ENCODE results near the gene SUGCT. TPM values are rescaled to one million over a fixed set of nuclear protein-coding genes. Genes with fewer than 3 reads are reported as not detected.

Gene SUGCT
- total RNA-seq, 1 experiment from 2014 or later, result 9.9 TPM

DNA sequence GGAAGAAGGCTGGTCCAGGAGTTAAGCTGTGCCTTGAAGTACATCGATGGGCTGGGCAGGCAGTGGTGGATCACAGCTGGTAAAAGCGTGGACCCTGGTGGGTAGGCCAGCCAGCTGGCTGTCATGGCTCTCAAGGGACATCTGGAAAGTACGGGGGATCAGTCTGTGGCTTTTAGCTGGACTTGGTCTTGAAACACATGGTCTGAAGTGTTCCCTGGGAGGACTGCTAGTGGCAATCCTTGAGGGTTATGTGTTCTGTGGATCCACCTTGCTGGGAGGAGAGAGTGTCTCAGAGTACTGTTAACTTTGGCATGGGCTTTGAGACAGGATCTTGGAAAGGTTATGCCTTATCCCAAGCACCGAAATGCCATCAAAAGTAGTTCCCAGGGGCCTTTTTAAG lies 754.3 kb downstream of the SUGCT start:
- intact Hi-C loops (cut with micrococcal nuclease; ENCODE audit: unreplicated experiment), result no loop called here
- DNase-seq, result no peak
- Histone ChIP-seq H3K36me3 (ENCODE audit: control insufficient read depth, insufficient read depth, low read length) (no peaks in the 10 kb centered on the region), H3K27me3 (replicated peaks; ENCODE audit: control insufficient read depth, insufficient read depth, low read length) (no peaks in the 10 kb centered on the region), H3K4me1 (no peaks in the 10 kb centered on the region), H3K9me3 (peaks cover 6% of the 10 kb centered on the region; the same call in 1 of the 2 replicates), H3K4me3 (ENCODE audit: low read depth, low read length) (no peak overlapping the region)
- TF ChIP-seq, protein P1, sequence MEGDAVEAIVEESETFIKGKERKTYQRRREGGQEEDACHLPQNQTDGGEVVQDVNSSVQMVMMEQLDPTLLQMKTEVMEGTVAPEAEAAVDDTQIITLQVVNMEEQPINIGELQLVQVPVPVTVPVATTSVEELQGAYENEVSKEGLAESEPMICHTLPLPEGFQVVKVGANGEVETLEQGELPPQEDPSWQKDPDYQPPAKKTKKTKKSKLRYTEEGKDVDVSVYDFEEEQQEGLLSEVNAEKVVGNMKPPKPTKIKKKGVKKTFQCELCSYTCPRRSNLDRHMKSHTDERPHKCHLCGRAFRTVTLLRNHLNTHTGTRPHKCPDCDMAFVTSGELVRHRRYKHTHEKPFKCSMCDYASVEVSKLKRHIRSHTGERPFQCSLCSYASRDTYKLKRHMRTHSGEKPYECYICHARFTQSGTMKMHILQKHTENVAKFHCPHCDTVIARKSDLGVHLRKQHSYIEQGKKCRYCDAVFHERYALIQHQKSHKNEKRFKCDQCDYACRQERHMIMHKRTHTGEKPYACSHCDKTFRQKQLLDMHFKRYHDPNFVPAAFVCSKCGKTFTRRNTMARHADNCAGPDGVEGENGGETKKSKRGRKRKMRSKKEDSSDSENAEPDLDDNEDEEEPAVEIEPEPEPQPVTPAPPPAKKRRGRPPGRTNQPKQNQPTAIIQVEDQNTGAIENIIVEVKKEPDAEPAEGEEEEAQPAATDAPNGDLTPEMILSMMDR (IDR thresholded peaks at IDR 0.05; ENCODE audit: insufficient read depth in 1 of 2, low read depth in 1 of 2, low read length in 1 of 2, severe bottlenecking in 1 of 2, unreplicated experiment in 1 of 2), result no peak
- CTCF ChIA-PET, result no interaction called here
- H3K4me1 Mint-ChIP-seq (ENCODE audit: low read depth, unreplicated experiment), result no peaks in the 10 kb centered on the region
- no TSS peak for BruUV-seq (replicated peaks)
- no peak overlapping the region for H3K27ac Mint-ChIP-seq (ENCODE audit: unreplicated experiment)
- H3K27me3 Mint-ChIP-seq (ENCODE audit: insufficient read depth, unreplicated experiment), result no peaks in the 10 kb centered on the region
- peaks cover 5% of the 10 kb centered on the region for H3K36me3 Mint-ChIP-seq (ENCODE audit: insufficient read depth, unreplicated experiment)
- no peak overlapping the region for H3K4me3 Mint-ChIP-seq (ENCODE audit: unreplicated experiment)
- POLR2A ChIA-PET, result no interaction called here
- H3K9me3 Mint-ChIP-seq (ENCODE audit: unreplicated experiment), result peaks cover 32% of the 10 kb centered on the region

DNA sequence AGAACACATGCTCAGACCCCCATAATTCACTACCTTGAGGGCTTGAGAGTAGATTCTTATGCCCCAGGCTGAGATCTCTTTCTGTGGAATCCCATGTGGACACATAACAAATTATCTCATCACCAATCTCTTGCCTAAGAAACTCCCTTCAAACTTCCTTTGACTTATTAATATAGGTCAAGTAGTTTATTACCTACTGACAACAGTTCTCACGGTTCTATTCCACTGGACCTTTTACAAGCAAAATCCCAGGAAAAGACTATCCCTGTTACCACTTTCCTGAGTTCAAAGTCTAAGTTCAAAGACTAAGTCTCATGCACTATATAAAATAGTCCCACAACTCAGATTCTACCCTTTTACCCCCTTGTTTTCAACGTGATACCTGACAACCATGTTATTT lies 754.7 kb downstream of the SUGCT start:
- no peak for DNase-seq
- Histone ChIP-seq H3K27me3 (replicated peaks; ENCODE audit: control insufficient read depth, insufficient read depth, low read length) (no peaks in the 10 kb centered on the region), H3K4me3 (ENCODE audit: low read depth, low read length) (no peak overlapping the region), H3K36me3 (ENCODE audit: control insufficient read depth, insufficient read depth, low read length) (no peaks in the 10 kb centered on the region), H3K4me1 (no peaks in the 10 kb centered on the region), H3K9me3 (peaks cover 6% of the 10 kb centered on the region; the same call in 1 of the 2 replicates)
- no peak overlapping the region for H3K4me3 Mint-ChIP-seq (ENCODE audit: unreplicated experiment)
- intact Hi-C loops (cut with micrococcal nuclease; ENCODE audit: unreplicated experiment), result no loop called here
- ChIA-PET CTCF (no interaction called here), POLR2A (no interaction called here)
- H3K4me1 Mint-ChIP-seq (ENCODE audit: low read depth, unreplicated experiment), result no peaks in the 10 kb centered on the region
- peaks cover 32% of the 10 kb centered on the region for H3K9me3 Mint-ChIP-seq (ENCODE audit: unreplicated experiment)
- no TSS peak for BruUV-seq (replicated peaks)
- no peaks in the 10 kb centered on the region for H3K27me3 Mint-ChIP-seq (ENCODE audit: insufficient read depth, unreplicated experiment)
- H3K27ac Mint-ChIP-seq (ENCODE audit: unreplicated experiment), result no peak overlapping the region
- TF ChIP-seq, protein P1 (IDR thresholded peaks at IDR 0.05; ENCODE audit: insufficient read depth in 1 of 2, low read depth in 1 of 2, low read length in 1 of 2, severe bottlenecking in 1 of 2, unreplicated experiment in 1 of 2), result no peak
- H3K36me3 Mint-ChIP-seq (ENCODE audit: insufficient read depth, unreplicated experiment), result peaks cover 5% of the 10 kb centered on the region

DNA sequence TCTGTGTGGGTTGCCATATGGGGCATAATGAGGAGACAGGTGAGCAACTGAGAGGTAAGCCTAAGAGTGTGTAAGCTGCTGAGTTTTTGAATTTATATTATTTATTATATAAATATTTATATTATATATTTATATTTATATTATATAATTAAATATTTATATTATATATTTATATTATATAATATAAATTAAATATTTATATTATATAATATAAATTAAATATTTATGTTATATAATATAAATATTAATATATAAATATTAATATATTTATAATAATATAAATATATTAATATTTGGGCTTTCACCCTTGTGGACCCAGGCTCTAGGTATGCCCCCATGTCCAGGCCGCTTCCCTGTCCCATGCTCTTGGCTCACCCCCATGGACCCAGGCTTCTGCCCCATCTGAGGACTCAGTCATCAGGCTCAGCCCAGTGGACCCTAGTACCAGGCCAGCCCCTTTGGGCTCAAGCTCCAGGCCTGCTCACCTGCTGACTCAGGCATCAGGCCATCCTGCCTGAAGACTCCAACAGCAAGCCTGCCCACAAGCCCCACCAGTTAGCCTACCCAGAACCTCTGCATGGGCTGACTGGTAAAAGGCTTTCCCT lies 755.4 kb downstream of the SUGCT start:
- H3K4me1 Mint-ChIP-seq (ENCODE audit: low read depth, unreplicated experiment), result no peaks in the 10 kb centered on the region
- ChIA-PET POLR2A (no interaction called here), CTCF (no interaction called here)
- H3K9me3 Mint-ChIP-seq (ENCODE audit: unreplicated experiment), result peaks cover 32% of the 10 kb centered on the region
- Histone ChIP-seq H3K36me3 (ENCODE audit: control insufficient read depth, insufficient read depth, low read length) (no peaks in the 10 kb centered on the region), H3K4me3 (ENCODE audit: low read depth, low read length) (no peak overlapping the region), H3K9me3 (peaks cover 6% of the 10 kb centered on the region; the same call in 1 of the 2 replicates), H3K27me3 (replicated peaks; ENCODE audit: control insufficient read depth, insufficient read depth, low read length) (no peaks in the 10 kb centered on the region), H3K4me1 (no peaks in the 10 kb centered on the region)
- peaks cover 5% of the 10 kb centered on the region for H3K36me3 Mint-ChIP-seq (ENCODE audit: insufficient read depth, unreplicated experiment)
- intact Hi-C loops (cut with micrococcal nuclease; ENCODE audit: unreplicated experiment), result no loop called here
- TF ChIP-seq, protein P1 (IDR thresholded peaks at IDR 0.05; ENCODE audit: insufficient read depth in 1 of 2, low read depth in 1 of 2, low read length in 1 of 2, severe bottlenecking in 1 of 2, unreplicated experiment in 1 of 2), result no peak
- no peak for DNase-seq
- no peak overlapping the region for H3K4me3 Mint-ChIP-seq (ENCODE audit: unreplicated experiment)
- H3K27me3 Mint-ChIP-seq (ENCODE audit: insufficient read depth, unreplicated experiment), result no peaks in the 10 kb centered on the region
- no peak overlapping the region for H3K27ac Mint-ChIP-seq (ENCODE audit: unreplicated experiment)
- no TSS peak for BruUV-seq (replicated peaks)
